ENCODE data around the gene MPC1L.

MPC1L gene

GRCh38 chrX:40653535-40653934, 30.3 kb downstream of the MPC1L start:
- peaks cover 6% of the 10 kb centered on the region for H3K4me1 Mint-ChIP-seq
- H3K4me3 Mint-ChIP-seq: no peak overlapping the region
- H3K36me3 Mint-ChIP-seq: peaks cover 25% of the 10 kb centered on the region
- no peaks in the 10 kb centered on the region for H3K27me3 Mint-ChIP-seq
- no peak for ATAC-seq
- H3K9me3 Mint-ChIP-seq: no peaks in the 10 kb centered on the region
- H3K27ac Mint-ChIP-seq: no peak overlapping the region

GRCh38 chrX:40660381-40660780, 37.2 kb downstream of the MPC1L start:
- Mint-ChIP-seq H3K36me3 (peaks cover 16% of the 10 kb centered on the region), H3K4me1 (no peaks in the 10 kb centered on the region), H3K4me3 (no peak overlapping the region), H3K9me3 (no peaks in the 10 kb centered on the region), H3K27ac (no peak overlapping the region), H3K27me3 (no peaks in the 10 kb centered on the region)
- no peak for ATAC-seq

- H3K4me3 Mint-ChIP-seq: no peak overlapping the region
- H3K27ac Mint-ChIP-seq: no peak overlapping the region
- H3K36me3 Mint-ChIP-seq: peaks cover 25% of the 10 kb centered on the region
- H3K27me3 Mint-ChIP-seq: no peaks in the 10 kb centered on the region
- ATAC-seq: no peak
- H3K9me3 Mint-ChIP-seq: no peaks in the 10 kb centered on the region
- H3K4me1 Mint-ChIP-seq: peaks cover 8% of the 10 kb centered on the region
Observed at GRCh38 chrX:40661489-40661888, 38.3 kb downstream of the MPC1L start.

- Mint-ChIP-seq H3K27ac (peak overlapping the region; percentile 44), H3K9me3 (no peaks in the 10 kb centered on the region), H3K27me3 (no peaks in the 10 kb centered on the region), H3K4me3 (no peak overlapping the region), H3K4me1 (peaks cover 10% of the 10 kb centered on the region), H3K36me3 (peaks cover 38% of the 10 kb centered on the region)
- ATAC-seq: no peak
Observed at GRCh38 chrX:40663078-40663740, 40.0 kb downstream of the MPC1L start.

GRCh38 chrX:40663880-40664630, 40.8 kb downstream of the MPC1L start:
- no peaks in the 10 kb centered on the region for H3K27me3 Mint-ChIP-seq
- peaks cover 39% of the 10 kb centered on the region for H3K36me3 Mint-ChIP-seq
- H3K27ac Mint-ChIP-seq: peak overlapping the region; percentile 24
- peaks cover 10% of the 10 kb centered on the region for H3K4me1 Mint-ChIP-seq
- no peaks in the 10 kb centered on the region for H3K9me3 Mint-ChIP-seq
- H3K4me3 Mint-ChIP-seq: no peak overlapping the region
- ATAC-seq: no peak

GRCh38 chrX:40671126-40671525, 47.9 kb downstream of the MPC1L start:
- ATAC-seq: no peak
- Mint-ChIP-seq H3K27ac (no peak overlapping the region), H3K9me3 (no peaks in the 10 kb centered on the region), H3K27me3 (no peaks in the 10 kb centered on the region), H3K4me3 (no peak overlapping the region), H3K36me3 (peaks cover 35% of the 10 kb centered on the region), H3K4me1 (peaks cover 5% of the 10 kb centered on the region)

Data from stimulated activated memory B cell treated with anti-CD40 and anti-IgM and Interleukin-4, amounts not matched to agents 10 μg/mL and 1 μg/mL and 100 μg/mL, for 72 hours (primary cell).